ENCODE measurements around the gene MED8. TPM values are rescaled to one million over a fixed set of nuclear protein-coding genes. Genes with fewer than 3 reads are reported as not detected.

Gene MED8
- total and polyA plus RNA-seq, 2 donors from 2014 or later: 36.5 to 44.3 TPM

- FAIRE-seq (no peak), DNase-seq (peak in 1 of 5 donors; percentile 39)
- H3K36me3 ChIP-seq (ENCODE audit: control insufficient read depth in 2 of 3, insufficient read depth in 3 of 3, low read length in 3 of 3): peaks cover 3 to 73% (median 43%) of the 10 kb centered on the region in 3 donors
- no peak overlapping the region for H3K4me3 ChIP-seq (ENCODE audit: low read length in 3 of 3)
- H3K27me3 ChIP-seq (ENCODE audit: control insufficient read depth, insufficient read depth, low read length): no peaks in the 10 kb centered on the region
- peaks cover 0 to 10% (median 6%) of the 10 kb centered on the region in 3 donors for H3K4me1 ChIP-seq (ENCODE audit: control insufficient read depth in 2 of 3, insufficient read depth in 2 of 3, low read depth in 1 of 3, low read length in 3 of 3)
- no peak overlapping the region for H3K27ac ChIP-seq (ENCODE audit: low read depth in 2 of 2, low read length in 2 of 2)
- intact Hi-C loops (cut with DNase I): no loop called here
- no peak for TF ChIP-seq CTCF (IDR thresholded peaks at IDR 0.05; ENCODE audit: borderline replicate concordance, extremely low read depth, insufficient read depth)
- no peaks in the 10 kb centered on the region for H3K9me3 ChIP-seq (ENCODE audit: control insufficient read depth in 2 of 3, insufficient read depth in 1 of 3, low read length in 3 of 3)
- no peak overlapping the region for H3K9ac ChIP-seq (ENCODE audit: low read length in 3 of 3)
Measured at GRCh38 chr1:43438576-43438952, 49.0 kb upstream of the MED8 start.

GRCh38 chr1:43438006-43438405 is 48.4 kb upstream of the MED8 start:
- H3K27ac ChIP-seq (ENCODE audit: low read depth in 2 of 2, low read length in 2 of 2): no peak overlapping the region
- no peak for FAIRE-seq
- H3K4me3 ChIP-seq (ENCODE audit: low read length in 3 of 3): no peak overlapping the region
- peaks cover 0 to 10% (median 6%) of the 10 kb centered on the region in 3 donors for H3K4me1 ChIP-seq (ENCODE audit: control insufficient read depth in 2 of 3, insufficient read depth in 2 of 3, low read depth in 1 of 3, low read length in 3 of 3)
- no peak for DNase-seq
- TF ChIP-seq CTCF (IDR thresholded peaks at IDR 0.05; ENCODE audit: borderline replicate concordance, extremely low read depth, insufficient read depth): no peak
- intact Hi-C loops (cut with DNase I): no loop called here
- peaks cover 3 to 69% (median 44%) of the 10 kb centered on the region in 3 donors for H3K36me3 ChIP-seq (ENCODE audit: control insufficient read depth in 2 of 3, insufficient read depth in 3 of 3, low read length in 3 of 3)
- no peaks in the 10 kb centered on the region for H3K9me3 ChIP-seq (ENCODE audit: control insufficient read depth in 2 of 3, insufficient read depth in 1 of 3, low read length in 3 of 3)
- no peak overlapping the region for H3K9ac ChIP-seq (ENCODE audit: low read length in 3 of 3)
- no peaks in the 10 kb centered on the region for H3K27me3 ChIP-seq (ENCODE audit: control insufficient read depth, insufficient read depth, low read length)

- Histone ChIP-seq H3K27me3 (ENCODE audit: control insufficient read depth, insufficient read depth, low read length) (no peaks in the 10 kb centered on the region), H3K36me3 (ENCODE audit: control insufficient read depth in 2 of 3, insufficient read depth in 3 of 3, low read length in 3 of 3) (peaks cover 3 to 67% (median 45%) of the 10 kb centered on the region in 3 donors), H3K9ac (ENCODE audit: low read length in 3 of 3) (no peak overlapping the region), H3K27ac (ENCODE audit: low read depth in 2 of 2, low read length in 2 of 2) (no peak overlapping the region), H3K4me1 (ENCODE audit: control insufficient read depth in 2 of 3, insufficient read depth in 2 of 3, low read depth in 1 of 3, low read length in 3 of 3) (peaks cover 0 to 10% (median 6%) of the 10 kb centered on the region in 3 donors), H3K9me3 (ENCODE audit: control insufficient read depth in 2 of 3, insufficient read depth in 1 of 3, low read length in 3 of 3) (no peaks in the 10 kb centered on the region), H3K4me3 (ENCODE audit: low read length in 3 of 3) (no peak overlapping the region)
- DNase-seq: no peak
- intact Hi-C loops (cut with DNase I): no loop called here
- no peak for FAIRE-seq
- no peak for TF ChIP-seq CTCF (IDR thresholded peaks at IDR 0.05; ENCODE audit: borderline replicate concordance, extremely low read depth, insufficient read depth)
Measured at GRCh38 chr1:43437031-43437973, 47.7 kb upstream of the MED8 start.
